ENCODE data around the gene HOXD9. TPM values are rescaled to one million over a fixed set of nuclear protein-coding genes. Genes with fewer than 3 reads are reported as not detected.

HOXD9 gene
- total RNA-seq, 2 donors from 2014 or later: 0.13 to 0.27 TPM

DNA sequence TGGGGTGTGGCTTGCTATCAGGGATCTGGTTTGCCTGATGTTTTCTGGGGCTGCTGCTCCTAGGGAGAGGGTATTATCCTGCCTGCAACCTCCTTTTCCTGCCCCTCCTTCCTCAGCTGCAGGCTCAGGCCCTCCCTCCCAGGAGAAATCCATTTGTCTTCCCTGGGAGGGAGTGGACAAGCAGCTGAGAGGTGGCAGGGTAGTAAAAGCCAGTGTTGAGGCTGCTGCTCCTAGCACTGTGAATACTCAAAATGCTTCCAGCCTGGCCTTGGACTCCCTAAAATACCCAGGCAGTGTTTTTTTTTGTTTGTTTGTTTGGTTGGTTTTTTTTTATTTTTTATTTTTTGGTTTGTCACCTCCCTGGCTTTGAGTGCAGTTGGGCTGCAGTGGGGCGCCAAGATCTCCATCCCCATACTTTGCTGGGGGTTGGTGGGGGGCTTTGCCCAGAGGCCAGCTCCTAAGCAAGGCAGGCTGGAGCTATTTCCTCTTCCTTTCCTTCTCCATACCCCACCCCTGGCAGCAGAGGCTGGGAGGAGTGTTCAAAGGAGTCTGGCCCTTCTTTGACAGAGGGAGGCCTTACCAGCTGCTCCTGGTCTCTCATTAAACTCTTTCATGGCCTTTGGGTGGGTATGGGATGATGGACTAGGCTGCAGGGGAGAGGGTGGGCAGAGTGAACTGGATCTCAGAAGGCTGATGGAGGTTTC is 48.2 kb downstream of the HOXD9 start:
- DNase-seq (no peak), ATAC-seq (no peak)
- intact Hi-C loops (cut with DNase I): no loop called here

DNA sequence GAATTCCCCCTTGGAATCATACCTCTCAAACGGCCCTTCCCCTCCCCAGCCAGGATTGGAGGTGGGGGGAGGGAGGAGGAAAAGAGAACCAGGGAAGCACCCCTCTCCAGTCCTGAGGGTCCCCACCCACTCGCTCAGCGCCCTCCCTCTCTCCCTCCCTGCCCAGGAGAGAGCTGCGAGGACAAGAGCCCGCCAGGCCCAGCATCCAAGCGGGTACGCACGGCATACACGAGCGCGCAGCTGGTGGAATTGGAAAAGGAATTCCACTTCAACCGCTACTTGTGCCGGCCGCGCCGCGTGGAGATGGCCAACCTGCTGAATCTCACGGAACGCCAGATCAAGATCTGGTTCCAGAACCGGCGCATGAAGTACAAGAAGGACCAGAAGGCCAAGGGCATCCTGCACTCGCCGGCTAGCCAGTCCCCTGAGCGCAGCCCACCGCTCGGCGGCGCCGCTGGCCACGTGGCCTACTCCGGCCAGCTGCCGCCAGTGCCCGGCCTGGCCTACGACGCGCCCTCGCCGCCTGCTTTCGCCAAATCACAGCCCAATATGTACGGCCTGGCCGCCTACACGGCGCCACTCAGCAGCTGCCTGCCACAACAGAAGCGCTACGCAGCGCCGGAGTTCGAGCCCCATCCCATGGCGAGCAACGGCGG is 49.0 kb downstream of the HOXD9 start:
- peak in 1 of 2 donors; percentile 19 for ATAC-seq
- DNase-seq: no peak
- intact Hi-C loops (cut with DNase I): no loop called here

DNA sequence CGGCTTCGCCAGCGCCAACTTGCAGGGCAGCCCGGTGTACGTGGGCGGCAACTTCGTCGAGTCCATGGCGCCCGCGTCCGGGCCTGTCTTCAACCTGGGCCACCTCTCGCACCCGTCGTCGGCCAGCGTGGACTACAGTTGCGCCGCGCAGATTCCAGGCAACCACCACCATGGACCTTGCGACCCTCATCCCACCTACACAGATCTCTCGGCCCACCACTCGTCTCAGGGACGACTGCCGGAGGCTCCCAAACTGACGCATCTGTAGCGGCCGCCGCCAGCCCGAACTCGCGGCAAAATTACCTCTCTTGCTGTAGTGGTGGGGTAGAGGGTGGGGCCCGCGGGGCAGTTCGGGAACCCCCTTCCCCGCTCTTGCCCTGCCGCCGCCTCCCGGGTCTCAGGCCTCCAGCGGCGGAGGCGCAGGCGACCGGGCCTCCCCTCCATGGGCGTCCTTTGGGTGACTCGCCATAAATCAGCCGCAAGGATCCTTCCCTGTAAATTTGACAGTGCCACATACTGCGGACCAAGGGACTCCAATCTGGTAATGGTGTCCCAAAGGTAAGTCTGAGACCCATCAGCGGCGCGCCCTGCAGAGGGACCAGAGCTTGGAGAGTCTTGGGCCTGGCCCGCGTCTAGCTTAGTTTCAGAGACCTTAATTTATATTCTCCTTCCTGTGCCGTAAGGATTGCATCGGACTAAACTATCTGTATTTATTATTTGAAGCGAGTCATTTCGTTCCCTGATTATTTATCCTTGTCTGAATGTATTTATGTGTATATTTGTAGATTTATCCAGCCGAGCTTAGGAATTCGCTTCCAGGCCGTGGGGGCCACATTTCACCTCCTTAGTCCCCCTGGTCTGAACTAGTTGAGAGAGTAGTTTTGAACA is 49.7 kb downstream of the HOXD9 start:
- DNase-seq (no peak), ATAC-seq (no peak)
- intact Hi-C loops (cut with DNase I): no loop called here

DNA sequence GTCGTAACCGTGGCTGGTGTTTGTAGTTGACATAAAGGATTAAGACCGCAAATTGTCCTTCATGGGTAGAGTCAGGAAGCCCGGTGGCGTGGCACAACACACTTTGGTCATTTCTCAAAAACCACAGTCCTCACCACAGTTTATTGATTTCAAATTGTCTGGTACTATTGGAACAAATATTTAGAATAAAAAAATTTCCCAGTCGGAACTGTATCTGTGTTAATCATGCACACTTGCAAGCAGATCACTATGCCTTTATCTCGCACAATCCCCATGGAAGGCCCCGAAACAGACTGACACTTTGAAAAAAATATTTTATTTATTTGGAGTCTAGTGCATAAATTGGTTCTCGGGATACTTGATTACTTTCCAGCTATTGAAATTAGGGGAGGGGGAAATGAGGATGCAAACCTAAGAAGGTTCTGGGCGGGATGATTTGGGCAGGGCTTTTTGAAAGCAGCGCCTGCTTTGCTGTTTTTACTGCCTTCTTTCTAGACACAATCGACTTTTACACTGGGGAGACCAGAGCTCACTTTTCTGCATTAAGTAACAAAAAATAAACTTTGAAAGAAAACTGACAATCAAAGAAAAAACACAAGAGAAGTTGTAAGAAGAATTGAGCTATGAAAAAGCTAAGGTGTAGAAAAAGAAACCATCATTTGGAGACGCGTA is 50.5 kb downstream of the HOXD9 start:
- DNase-seq (no peak), ATAC-seq (no peak)
- intact Hi-C loops (cut with DNase I): no loop called here

DNA sequence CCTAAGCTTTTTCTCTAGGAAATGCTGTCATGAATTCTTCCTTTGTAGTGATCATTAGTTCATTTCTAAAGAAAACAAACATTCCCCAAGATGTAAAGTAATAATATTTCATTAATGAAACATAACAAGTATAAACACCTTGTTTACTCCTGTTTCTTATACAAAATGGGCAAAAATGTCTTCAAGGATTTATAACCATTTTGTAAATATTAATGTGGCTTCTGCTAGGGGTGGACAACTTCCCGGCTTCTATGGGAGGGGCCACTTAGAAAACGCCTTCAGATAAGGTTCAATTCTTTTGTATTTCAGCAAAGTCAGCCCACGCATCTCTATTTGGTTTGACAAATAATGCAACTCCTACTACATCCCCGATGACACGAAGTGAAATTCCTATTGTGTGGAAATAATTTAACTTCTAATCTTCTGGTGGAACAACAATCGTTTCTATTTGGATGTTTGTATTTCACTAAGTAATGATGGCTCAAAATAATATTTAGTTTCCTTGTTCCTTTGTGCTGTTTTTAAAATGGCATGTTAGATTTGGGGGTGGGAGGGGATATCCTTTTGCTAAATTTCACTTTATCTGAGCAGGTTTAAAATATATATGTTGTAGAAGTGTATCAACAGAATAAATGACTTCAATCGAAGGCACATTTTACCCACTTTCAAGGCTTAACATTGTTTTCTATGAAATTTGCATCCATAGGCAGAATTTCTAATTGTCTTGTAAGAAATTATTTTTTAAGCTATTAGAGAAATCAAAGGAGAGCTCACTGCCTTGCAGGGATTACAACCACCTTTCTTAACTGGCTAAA is 51.3 kb downstream of the HOXD9 start:
- intact Hi-C loops (cut with DNase I): no loop called here
- ATAC-seq: no peak
- no peak for DNase-seq

DNA sequence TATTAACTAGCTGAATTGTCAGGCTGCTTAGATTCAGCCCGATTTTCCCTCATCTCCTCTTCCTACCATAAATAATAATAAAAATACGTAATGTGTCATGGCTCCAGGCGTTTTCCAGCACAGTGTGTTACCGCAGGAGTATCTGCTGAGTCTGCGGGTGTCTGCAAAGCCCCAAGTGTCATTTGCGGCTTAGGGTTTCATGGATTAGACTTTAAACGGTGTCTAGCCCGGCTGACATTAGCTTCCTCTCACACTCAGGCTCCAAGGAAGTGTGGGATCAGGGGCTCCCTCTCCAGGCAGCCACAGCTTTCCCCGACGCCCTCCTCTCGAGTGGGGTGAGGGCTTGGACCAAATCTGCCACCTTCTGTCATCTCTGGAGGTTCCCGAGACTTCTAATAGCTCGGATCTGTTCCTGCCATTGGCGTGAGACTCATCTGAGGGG is 51.9 kb downstream of the HOXD9 start:
- no peak for ATAC-seq
- no peak for DNase-seq
- intact Hi-C loops (cut with DNase I): no loop called here

Small RNA genes within 50 kb of the gene (microRNA-seq; reads per million reads assigned to microRNA genes)
- 2,802 to 7,883 reads per million in 2 donors for gene MIR10B

Other genes starting within 250 kb of the HOXD9 start
- gene LNPK, start 120.5 kb upstream of the HOXD9 start, total RNA-seq: 10 to 100 TPM; 28.6 to 33.4 TPM
- not detected for gene EVX2, start 38.8 kb upstream of the HOXD9 start, total RNA-seq
- not detected for gene HOXD13, start 30.0 kb upstream of the HOXD9 start, total RNA-seq
- gene HOXD12, start 22.9 kb upstream of the HOXD9 start, total RNA-seq: not detected
- not detected for gene HOXD11, start 15.4 kb upstream of the HOXD9 start, total RNA-seq
- gene HOXD10, start 5.9 kb upstream of the HOXD9 start, total RNA-seq: not detected
- gene HOXD8, start 7.0 kb downstream of the HOXD9 start, total RNA-seq: 1 to 10 TPM; 1.2 to 1.3 TPM
- gene HOXD4, start 28.8 kb downstream of the HOXD9 start, total RNA-seq: under 1 TPM; 0.29 to 0.53 TPM
- gene HOXD3, start 34.6 kb downstream of the HOXD9 start, total RNA-seq: 1 to 10 TPM in 1 of 2 donors, under 1 TPM in 1; 0.73 to 1.1 TPM
- under 1 TPM in 1 of 2 donors, not detected in 1; 0.21 TPM for gene HOXD1, start 65.9 kb downstream of the HOXD9 start, total RNA-seq
- gene MTX2, start 146.7 kb downstream of the HOXD9 start, total RNA-seq: 10 to 100 TPM; 37.1 to 41.9 TPM